Kidney glomerular epithelial cell (primary cell): ENCODE results near the gene FLCN.

Experiments used
- DNase-seq: peaks from one replicate; lab custom pipeline; 2025; lab: John Stamatoyannopoulos, UW

FLCN gene

DNA sequence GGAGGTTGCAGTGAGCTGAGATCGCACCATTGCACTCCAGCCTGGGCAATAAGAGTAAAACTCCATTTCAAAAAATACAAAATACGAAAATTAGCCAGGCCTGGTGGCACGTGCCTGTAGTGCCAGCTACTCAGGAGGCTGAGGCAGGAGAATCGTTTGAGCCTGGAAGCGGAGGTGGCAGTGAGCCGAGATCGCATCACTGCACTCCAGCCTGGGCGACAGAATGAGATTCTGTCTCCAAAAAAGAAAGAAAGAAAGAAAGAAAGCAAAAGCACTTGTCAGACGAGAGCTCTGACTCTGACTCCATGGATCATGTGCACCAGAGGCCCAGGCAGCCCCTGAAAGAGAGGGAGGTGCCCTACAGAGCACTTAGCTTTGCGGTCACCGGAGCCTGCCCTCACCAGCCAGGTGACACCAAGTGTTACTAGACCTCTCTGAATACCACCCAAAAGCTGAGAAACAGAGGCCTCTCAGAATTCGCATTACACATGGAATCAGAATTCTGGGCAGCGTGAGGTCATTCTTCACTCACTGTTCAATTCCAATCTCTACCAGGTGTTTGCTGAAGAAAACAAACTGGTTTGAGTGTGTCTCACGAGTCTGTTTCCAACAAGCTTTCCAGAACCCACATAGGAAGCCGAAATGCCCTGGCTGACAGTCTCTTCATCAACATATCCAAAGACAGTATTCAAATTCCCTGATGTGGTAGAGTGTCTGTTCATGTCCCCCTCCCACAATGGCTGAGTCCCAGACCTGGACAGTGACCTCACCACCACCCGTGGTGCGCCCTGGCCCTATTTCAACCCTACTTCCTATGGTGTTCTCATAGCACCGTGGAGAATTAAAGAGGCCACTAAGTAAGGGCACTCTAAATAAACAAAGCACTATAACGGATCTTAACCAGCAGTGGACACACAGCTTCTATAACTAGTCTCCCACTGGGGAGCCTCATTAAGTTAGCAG lies 1.5 kb downstream of the FLCN start:
- DNase-seq: peak; percentile 19

DNA sequence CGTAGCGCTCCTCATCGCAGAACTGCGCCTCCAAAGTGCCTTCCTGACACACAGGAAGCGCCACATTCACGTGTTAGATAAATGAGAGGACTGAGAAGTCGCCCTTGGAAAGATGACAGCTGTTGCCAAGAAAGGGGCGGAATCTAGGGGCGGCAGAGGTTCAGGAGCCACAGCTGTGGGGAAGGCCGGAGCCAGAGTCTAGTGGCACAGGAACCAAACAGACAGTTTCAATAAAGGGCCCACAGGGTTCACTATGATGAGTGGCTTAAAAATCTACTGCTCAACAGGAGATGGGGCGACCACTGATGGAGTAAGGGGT lies 4.7 kb downstream of the FLCN start:
- no peak for DNase-seq

DNA sequence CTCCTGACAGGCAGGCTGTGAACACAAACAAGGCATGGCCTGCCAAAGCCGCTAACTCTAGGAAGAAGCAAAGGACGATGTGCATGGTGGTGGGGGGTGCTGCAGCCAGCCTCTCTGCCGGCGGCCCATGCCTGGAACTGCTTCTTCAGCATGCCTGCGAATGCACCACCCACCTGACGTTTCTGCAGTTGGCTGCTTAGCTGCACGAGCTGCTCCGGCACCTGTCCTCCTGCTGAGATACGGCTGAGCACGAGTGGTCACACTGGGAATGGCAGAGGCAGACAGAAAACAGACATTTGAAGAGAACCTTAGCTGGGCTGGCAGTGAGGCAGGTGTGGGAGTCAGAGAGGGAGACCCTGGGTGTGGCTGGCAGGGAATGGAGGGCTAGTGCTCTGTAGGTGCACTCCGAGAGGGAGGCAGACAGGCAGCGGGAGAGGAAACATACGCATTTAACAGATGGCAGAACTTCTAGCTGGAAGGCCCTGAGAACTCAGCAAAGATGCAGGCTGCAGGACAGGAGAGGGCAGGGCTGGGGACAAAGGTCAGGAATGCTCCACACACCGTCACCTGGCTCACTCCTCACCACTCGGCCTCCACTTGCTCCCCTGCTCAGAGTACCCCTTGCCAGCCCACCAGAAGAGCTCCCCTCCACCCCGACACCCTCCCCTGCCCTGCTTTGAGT lies 5.2 kb downstream of the FLCN start:
- no peak for DNase-seq

DNA sequence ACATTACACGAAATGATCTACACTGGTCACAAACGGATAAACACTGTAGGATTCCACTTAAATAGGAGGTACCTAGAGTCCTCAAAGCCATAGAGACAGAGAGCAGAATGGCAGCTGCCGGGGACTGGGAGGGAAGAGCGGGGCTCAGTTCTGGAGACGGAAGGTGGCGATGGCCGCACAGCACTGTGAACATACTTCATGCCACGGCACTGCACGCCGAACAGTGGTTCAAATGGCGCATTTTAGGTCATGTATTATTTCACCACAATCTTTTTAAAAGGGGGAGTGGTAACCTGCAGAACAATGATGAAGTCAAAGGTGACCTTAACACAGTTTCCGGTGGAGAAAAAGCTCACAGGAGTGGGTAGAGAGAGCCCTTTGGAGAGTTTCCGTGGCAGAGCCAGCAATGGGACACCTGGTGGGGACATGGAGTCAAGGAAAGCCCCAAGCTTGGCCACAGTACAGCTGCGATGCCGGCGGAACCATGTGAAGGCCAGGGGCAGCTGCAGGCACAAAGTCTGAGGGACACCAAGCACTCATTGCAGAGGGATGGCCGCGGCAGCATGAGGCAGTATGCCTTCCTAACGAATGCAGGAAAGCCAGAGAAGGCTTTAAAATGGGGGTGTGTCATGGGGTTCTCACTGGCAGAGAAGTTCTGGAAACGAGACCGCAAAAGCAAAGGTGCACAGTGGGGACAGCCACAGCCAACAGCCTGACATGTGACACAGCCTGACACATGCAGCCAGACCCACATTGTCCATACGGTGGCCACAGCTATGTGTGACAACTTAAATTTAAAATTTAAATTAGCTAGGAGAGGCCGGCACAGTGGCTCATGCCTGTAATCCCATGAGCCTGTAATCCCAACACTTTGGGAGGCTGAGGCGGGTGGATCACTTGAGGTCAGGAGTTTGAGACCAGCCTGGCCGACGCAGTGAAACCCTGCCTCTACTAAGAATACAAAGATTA lies 7.3 kb downstream of the FLCN start:
- DNase-seq: no peak

DNA sequence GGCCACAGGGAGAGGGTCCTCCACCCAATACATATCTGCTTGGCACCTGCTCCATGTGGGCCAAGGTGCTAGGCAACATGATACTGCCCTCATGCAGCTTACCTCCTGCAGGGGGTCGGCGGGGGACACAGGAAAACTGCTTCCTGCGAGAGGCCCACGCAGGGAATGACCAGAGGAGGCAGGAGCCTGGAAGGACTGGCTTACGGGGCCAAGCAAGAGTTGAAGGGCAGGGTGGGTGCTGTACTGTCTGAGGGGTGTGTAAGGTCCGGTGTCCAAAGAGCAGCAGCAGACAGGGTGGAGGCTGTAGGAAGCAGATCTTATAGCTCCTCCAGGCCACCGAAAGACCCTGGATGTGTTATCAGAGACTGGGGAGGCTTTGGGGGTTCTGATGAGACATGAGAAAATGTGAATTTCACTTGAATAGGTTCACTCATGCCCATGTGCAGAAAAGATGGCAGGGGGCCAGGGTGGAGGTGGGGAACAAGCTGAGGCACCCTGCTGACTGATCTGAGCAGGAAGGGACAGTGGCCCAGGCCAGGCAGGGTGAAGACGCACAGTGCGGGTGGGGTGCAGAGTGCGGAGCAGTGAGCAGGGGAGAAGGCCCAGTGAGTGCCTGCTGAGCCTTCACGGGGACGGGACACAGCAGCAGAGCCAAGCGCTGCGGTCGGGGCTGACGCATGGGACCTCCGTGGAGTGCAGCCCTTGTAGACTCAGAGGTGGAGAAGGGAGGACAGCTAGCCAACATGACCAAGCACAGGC lies 8.3 kb downstream of the FLCN start:
- no peak for DNase-seq

DNA sequence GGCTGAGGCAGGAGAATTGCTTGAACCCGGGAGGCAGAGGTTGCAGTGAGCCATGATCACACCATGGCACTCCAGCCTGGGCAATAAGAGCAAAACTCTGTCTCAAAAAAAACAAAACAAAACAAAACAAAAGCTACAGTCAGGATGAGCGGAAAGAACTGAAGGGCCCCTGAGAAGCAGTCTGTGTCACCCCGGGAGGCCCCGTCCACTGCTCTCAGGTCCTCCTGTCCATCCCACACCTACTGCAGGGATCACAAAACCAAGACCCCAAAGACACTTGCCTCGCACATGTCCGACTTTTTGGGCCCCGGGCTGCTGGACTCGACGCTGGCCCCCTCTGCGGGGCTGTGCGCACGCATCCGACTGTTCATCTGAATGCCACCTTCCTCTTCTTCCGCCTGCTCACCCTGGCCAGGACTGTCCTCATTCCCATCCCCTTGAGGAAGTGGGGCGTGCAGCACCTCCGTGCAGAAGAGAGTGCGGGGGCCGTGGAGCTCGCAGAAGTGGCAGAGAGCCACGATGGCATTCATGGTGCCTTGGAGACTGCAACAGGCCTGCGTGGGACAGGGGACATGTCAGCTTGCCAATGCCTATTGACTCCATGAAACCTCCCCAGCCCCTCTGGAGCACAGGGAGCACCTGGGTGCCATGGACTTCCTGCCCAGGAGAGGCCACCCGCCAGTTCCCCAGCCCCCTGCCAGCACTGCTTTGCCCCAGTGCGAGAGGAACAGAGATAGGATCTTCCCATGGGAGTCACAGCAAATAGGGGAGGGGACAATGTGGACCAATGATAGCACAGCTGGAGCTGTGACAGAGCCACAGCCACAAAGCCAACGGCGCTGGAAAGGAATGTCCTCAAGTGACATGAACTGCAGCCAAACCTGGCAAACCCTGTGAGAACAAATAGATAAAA lies 9.1 kb downstream of the FLCN start:
- DNase-seq: no peak

DNA sequence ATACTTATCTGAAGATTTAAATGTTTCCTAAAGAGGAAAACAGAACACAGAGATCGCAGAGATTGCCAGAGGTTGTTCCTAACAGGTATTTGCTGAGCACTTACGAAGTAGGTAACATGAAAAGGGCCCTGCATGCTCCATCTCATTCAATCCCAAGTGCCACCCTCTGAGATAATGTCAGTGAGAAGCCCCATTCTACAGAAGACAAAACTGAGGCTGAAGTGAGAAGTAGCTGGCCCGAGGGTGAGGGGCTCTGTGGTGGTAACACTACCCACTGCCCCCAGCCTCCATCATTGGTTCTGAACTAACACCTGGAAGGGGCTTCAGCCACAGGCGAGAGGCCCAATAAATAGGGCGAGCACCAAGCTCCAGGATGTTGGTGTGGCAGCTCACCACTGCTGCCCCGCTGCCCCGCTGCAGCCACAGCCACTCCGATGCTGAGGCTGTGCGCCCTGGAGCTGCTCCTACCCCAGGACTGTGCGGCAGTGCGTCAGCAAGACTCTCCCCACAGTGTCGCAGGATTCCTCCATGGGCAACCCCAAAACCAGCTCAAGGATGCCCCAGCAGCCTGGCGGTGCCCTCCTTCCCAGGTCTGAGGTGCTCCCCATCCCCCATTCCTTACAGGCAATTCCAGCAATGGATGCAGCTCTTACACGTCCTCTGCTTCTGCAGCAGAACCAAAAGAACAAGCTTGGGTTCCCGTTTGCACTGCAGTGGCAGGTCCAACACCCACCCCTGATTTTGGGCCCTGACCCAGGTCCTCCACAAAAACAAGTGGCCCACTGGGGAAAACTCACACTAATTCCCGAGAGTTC lies 10.3 kb downstream of the FLCN start:
- no peak for DNase-seq

DNA sequence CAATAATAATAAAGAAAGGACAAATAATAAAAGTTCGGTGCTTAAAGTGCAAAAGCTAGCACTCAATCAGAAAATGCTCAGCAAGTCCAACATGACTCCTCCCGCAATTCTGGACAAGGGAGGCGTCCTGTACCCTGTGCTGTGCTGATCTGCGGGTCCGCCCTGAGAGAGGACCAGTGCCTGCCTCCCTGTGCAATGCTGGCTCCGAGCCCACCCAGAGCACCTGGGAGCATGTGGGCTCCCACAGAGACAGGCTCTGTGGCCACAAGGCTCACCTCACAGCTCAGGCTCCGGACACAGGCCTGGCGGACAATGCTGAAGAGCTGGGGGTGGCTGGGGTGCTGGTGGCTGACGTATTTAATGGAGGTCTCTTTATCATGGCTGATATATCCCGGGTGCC lies 11.1 kb downstream of the FLCN start:
- no peak for DNase-seq

DNA sequence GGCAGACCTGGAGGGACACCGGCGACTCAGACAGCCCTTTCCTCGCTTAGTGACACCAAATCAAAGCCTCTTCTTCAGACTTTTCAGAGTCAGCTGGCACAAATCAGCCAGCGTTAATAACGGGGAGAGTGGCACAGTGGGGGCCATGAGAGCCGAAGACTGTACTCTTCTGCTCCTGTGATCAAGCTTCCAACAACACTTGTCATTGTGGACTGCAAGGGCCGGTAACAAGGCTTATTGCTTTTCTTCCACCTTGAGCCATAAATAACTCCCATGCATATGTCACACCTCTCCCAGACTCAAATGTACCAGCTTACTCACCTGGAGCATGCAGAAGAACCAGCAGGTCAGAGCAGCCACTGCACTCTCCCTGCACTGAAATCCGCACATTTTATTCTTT lies 12.8 kb downstream of the FLCN start:
- no peak for DNase-seq

DNA sequence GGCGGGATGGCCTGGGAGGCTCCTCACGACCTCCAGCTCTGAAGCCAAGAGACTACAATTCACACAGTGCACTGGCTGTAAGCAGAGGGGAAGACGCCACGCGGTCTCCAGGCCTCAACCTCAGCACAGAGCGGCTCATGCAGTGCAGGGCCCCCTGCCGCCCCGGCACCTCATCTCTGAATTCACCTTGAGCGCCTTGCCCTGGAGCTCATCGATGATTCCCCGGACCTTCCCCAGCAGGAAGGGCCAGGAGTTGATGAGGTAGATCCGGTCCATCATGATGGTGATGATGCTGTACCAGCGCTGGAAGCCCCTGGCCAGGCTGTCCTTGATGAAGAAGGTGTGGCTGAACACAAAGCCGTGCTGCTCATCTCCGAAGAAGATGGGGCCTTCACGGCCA lies 13.2 kb downstream of the FLCN start:
- no peak for DNase-seq

DNA sequence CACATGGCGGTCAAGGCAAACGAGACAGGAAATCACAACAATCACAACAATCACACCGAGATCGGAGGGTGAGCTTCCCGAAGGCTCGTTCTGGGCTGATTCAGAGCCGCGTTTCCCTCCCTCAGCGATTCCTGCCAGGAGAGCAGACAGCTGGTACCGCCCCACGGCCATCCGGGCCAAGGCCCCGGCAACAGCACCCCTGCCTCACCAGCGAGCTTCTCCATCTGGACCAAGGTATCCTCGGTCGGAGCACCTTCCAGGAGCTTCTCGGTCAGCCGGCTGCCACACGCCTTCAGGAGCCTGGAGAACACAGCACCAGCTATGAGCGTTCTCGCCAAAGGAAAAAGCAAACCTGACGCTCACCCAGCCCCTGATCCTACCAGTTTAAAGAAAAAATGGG lies 15.6 kb downstream of the FLCN start:
- DNase-seq: no peak

DNA sequence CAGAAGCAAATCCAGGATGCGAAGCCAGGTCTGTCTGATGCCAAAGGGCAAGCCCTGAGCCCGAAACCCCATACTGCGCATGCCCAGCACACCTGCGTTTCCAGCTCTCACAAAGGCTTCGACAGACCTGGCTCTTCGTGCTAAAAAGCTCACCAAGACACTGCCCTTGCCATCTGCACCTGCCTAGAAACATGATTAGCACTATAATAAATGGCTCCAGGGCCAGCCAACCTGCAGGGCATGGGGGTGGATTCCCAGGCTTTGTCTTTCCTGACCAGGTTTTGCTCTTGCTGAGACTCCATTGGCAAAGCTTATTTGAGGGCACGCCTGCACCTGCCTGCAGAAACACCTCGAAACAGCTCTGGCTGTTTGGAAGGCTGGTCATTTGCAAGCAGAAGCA lies 16.4 kb downstream of the FLCN start:
- no peak for DNase-seq

DNA sequence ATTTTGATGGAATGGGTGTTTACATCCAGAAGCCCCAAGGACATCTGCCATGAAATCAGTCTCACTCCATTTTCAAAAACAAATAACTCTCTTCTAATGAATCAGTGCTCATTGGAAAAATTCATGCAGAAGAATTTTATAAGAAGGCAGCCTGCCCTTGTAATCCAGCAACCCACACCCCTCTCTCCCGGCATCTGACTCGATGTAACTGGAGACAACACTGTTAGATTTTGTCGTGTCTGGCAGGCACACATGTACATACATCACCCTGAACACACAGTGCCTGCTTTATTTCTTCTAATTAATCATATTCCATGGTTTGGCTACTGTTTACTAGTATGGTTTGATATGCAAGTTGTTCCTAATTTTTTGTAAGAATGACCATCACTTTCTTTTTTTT lies 19.0 kb downstream of the FLCN start:
- DNase-seq: no peak

DNA sequence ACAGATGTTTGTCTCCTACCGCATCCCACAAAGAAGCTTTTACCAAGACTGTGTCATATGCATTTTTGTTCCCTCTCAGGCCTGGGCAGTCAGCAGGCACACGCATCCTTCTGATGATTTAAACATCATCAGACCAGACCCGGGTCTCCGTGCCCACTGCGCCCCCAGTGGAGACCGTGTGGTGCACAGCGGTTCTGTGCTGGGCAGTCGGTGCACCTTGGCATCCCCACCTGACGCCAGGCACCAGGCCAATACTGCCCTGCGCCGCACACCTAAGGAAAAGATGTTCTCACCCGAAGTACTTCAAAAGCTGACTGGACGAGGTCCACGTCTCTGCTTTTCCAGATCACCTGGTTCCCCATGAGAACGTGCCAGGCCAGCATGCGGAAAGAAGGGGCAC lies 20.2 kb downstream of the FLCN start:
- DNase-seq: no peak

DNA sequence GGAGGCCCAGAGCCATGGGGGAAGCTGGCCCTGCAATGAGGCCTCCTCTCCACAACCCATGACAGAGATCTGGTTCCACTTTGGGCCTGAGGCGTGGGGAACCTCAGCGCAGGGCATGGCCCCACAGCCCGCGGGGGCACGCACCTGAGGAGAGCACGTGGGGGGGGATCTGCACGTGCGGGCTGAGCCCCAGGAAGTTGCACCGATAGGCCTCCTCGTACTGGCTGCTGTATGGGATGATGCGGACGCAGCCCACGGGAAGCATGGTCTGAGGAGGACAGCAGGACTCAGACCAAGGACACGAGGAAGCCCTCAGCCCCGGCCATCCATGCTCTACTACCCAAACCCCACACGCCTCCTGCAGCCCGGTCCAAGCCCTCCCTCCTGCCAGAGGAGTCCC lies 20.7 kb downstream of the FLCN start:
- DNase-seq: no peak

DNA sequence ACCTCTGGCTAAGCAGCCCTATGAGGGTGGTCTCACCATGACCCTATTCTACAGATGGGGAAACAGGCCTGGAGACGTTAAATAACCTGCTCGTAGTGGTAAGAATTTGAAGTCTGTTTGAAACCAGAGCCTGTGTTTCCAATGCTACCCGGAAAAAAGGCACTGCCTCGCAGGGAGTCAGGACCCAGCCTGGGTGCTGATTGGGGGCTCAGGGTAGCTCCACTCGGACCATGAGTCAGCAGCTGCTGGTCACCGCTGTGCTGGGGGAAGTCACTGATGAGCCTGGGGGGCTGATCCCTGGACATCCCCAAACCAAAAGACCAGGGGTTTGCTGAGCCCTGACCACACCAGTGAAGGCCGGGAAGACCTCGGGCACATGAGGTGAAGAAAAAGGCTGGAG lies 21.4 kb downstream of the FLCN start:
- DNase-seq: no peak

DNA sequence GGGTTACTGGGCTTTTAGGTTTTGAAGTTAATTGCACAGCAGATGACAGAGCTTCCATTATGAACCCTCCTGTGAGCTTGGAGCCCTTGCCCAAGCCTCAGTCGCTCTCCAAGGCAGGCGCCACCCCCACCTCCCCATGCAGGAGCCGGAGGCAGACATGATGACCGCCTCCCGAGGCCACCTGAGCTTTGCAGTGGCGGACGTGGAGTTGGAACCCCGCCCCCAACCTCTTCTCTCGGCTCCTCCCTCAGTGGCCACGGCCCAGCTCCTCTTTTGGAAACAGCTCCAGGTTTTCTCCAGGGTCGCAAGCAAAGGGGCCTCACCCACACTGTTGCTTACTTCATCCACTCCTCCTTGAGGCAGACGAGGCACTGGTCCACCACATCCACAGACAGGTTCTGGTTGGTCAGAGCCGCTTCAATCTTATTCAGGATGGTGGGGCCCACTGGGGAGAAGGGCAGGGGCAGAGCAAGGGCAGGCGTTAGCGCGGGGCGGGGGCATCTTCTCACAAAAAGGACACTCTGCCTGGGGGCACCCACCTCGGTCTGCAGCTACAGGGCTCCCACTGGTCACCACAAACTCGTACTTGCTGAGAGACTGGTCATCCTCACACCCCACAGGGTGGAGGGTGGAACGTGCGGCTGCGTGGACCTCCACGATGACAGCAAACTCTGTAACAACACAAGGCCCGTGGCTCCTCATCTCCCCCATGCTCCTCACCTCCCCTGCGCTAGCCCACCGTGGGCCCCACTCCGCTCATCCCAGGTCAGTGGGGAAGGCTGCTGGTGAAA lies 22.1 kb downstream of the FLCN start:
- DNase-seq: no peak

DNA sequence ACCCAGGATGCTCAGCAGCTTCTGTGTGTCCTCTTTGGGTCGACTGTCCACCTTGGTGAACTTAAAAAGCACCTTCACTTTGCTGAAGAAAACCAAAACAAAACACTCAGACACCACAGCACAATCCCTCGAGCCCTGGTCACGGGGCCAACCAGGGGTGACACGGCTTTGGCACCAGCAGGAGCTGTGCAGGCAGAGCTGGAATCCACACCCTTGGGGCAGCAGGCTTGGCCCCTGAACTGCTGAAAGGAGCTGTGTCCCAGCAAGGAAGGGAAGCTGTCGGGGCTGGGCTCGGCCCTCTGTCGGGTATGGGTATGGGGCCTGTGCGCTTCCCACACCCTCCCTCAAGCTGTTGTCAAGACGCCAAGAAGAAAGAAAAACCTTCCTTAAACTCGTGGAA lies 23.2 kb downstream of the FLCN start:
- DNase-seq: no peak

DNA sequence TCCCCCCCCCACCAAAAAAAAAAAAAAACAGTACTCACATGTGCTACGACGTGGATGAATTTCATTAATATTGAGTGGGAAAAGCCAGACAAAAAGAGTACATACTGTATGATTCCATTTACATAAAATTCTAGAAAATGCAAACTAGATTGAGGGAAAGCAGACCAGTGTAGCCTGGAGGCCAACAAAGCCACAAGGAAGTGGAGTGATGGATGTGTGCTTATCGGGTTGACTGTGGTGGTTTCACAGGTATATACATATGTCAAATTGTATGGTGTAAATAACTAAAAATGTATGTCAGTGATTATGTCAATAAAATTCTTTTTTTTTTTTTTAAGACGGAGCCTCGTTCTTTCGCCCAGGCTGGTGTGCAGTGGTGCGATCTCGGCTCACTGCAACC lies 29.0 kb downstream of the FLCN start:
- DNase-seq: no peak
